ENCODE data around the gene IMP3. TPM values are rescaled to one million over a fixed set of nuclear protein-coding genes. Genes with fewer than 3 reads are reported as not detected.
A peak's percentile ranks its signal among the peaks of the same experiment; 100 is the strongest.

The IMP3 gene
- total RNA-seq, 6 experiments from 2014 or later: 37.7 to 192 (median 44.4) TPM

DNA sequence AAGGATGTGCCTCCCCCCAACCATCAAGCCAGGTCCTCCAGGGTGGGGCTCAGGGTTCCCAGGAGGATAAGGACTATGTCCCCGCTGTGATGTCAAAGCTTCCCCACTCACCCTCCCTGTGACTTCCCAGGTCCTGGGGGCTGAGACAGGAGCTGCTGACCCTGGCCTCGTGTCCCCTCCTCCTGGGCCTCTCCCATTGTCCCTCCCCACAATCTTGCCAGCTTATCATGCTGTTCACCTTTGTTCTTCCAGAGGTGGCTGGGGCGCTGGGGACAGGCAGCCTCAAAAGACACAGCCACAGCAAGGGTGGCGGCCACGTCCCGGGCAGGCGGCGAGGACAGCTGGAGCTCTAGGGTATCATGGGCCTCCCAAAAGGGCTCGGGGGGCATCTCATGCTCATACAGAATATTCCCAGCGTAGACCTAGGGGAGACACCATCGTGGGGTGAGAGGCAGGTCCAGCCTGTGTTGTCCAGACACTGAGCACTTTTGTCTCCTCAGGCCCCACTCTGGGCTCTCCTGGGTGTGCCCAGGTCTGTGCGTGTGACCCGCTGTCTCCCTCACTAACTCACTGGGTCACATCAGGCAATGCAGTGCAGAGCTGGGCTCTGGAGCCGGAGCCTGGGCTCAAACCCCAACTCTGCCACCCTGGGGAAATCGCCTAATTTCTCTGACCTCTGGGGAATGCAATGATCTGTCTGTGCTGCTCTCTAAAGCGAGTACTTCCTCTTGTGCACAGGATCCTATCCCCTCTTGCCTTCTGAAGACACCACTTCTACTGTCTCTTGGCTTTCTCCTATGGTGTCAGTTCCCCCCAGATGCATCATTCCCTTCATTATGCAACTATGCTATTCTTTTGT is 37.7 kb upstream of the IMP3 start:
- Histone ChIP-seq H3K27me3 (no peaks in the 10 kb centered on the region), H3K4me1 (peaks cover 0 to 10% (median 3%) of the 10 kb centered on the region in 4 donors), H3K9me3 (no peaks in the 10 kb centered on the region), H3K27ac (no peak overlapping the region), H3K4me3 (no peak overlapping the region), H3K36me3 (no peaks in the 10 kb centered on the region)
- DNase-seq (no peak), ATAC-seq (no peak)
- intact Hi-C loops (cut with DNase I): no loop called here
- no peak for TF ChIP-seq POLR2A (IDR thresholded peaks at IDR 0.05)
- TF ChIP-seq, protein P1, sequence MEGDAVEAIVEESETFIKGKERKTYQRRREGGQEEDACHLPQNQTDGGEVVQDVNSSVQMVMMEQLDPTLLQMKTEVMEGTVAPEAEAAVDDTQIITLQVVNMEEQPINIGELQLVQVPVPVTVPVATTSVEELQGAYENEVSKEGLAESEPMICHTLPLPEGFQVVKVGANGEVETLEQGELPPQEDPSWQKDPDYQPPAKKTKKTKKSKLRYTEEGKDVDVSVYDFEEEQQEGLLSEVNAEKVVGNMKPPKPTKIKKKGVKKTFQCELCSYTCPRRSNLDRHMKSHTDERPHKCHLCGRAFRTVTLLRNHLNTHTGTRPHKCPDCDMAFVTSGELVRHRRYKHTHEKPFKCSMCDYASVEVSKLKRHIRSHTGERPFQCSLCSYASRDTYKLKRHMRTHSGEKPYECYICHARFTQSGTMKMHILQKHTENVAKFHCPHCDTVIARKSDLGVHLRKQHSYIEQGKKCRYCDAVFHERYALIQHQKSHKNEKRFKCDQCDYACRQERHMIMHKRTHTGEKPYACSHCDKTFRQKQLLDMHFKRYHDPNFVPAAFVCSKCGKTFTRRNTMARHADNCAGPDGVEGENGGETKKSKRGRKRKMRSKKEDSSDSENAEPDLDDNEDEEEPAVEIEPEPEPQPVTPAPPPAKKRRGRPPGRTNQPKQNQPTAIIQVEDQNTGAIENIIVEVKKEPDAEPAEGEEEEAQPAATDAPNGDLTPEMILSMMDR (IDR thresholded peaks at IDR 0.05): no peak
- 81% methylated on average over 8 of the region's 16 CpGs for WGBS (ENCODE audit: insufficient coverage, low coverage, low lambda C conversion rate, missing lambda C conversion rate)

DNA sequence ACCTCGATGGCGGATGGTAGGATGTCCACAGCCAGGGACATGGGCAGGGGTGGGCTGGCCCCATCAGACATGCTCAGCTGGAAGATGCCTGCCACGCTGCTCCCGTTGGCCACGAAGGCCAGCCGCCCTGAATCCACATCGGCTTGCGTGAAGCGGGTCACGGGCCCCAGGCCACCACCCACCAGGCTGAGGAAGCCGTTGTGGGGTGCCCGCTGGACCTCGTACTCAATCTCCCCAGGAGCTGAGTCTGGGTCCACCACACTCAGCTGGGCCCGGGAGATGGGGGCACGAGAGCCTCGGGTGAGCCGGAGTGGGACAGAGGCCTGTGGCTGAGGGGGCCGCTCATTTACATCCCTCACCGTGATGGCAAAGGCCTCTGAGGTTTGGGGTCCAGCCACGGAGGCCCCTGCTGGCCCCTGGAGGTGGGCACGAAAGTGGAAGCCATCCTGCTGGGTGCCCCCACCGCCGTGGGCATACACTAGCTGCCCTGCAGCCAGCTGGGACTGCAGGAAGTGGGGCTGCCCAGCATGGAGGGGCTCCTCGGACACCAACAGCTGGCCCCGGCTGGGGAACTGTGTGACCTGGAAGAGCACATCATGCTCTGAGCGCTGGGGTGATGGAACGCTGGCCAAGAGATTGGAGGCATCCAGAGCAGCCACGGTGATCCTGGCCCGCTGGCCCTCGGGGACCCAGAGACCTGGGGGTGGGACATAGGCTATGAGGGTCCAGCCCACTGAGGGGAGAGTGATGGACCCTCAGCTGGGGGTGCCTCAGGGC is 36.9 kb upstream of the IMP3 start:
- 76% methylated on average over 3 of the region's 30 CpGs for WGBS (ENCODE audit: insufficient coverage, low coverage, low lambda C conversion rate, missing lambda C conversion rate)
- intact Hi-C loops (cut with DNase I): no loop called here
- no peak for ATAC-seq
- DNase-seq: no peak
- Histone ChIP-seq H3K4me1 (peaks cover 0 to 10% (median 0%) of the 10 kb centered on the region in 4 donors), H3K27me3 (no peaks in the 10 kb centered on the region), H3K27ac (no peak overlapping the region), H3K36me3 (no peaks in the 10 kb centered on the region), H3K4me3 (no peak overlapping the region), H3K9me3 (no peaks in the 10 kb centered on the region)
- no peak for TF ChIP-seq POLR2A (IDR thresholded peaks at IDR 0.05)
- TF ChIP-seq, protein P1 (IDR thresholded peaks at IDR 0.05): no peak

DNA sequence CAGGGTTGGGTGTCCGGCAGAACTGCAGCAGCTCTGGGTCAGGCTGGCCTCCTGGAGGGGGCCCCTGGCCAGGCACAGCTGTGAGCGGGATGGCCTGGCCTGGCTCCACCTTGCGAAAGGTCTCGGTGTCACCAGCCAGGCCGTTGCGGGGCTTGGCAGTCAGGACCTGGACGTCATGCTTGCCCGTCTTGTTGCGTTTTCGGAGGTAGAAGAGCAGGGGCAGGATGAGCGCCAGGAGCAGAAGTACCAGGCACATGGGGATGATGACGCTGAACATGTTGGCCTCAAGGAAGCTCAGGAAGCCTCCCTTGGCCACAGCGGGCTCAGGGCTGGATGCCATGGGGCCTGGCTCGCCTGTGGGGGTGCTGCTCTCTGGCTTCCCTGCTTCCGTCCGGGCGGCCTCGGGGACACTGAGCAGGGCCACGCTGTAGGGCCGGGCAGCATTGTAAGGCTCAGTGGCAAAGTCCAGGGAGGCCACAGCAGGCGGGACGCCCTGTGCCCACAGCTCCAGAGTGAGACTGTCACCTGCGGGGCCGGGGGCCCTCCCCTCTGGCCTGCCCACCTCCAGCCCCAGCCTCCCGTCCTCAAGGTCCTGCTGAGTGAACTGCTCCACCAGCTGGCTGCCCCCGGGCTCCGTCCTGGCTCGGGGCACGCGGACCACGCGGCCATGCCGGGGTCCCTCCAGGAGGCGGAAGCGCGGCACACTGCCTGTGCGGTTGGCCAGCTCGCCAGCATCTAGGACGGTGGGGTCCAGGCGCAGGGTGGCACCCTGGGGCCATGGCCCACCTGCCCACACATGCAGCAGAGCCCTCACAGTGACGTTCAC is 35.8 kb upstream of the IMP3 start:
- no peaks in the 10 kb centered on the region for H3K9me3 ChIP-seq
- peaks cover 0 to 10% (median 0%) of the 10 kb centered on the region in 4 donors for H3K4me1 ChIP-seq
- TF ChIP-seq POLR2A (IDR thresholded peaks at IDR 0.05): no peak
- TF ChIP-seq, protein P1 (IDR thresholded peaks at IDR 0.05): no peak
- H3K4me3 ChIP-seq: no peak overlapping the region
- no peaks in the 10 kb centered on the region for H3K27me3 ChIP-seq
- intact Hi-C loops (cut with DNase I): no loop called here
- WGBS (ENCODE audit: insufficient coverage, low coverage, low lambda C conversion rate, missing lambda C conversion rate): 80% methylated on average over 1 of the region's 41 CpGs
- H3K27ac ChIP-seq: no peak overlapping the region
- H3K36me3 ChIP-seq: no peaks in the 10 kb centered on the region
- ATAC-seq (peak; percentile 17 to 41 (median 36)), DNase-seq (no peak)

DNA sequence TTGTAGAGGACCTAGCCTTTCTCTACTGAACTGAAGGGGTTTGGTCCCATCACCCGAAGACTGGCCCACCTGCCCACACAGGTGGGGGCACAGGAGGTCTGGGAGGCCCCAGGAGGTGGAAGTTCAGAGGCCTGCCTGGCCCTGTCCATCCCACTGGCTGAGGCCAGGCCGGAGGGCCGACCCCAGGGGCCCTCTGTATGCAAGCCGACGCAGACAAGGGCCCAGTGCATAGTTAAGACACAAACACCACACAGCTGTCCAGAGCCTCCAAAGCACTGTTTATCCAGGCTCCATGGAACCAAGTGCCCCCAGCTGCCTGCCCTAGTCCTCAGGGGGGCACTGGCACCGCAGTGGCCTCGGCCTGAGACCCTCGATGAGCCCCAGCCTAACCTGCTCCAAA is 34.3 kb upstream of the IMP3 start:
- intact Hi-C loops (cut with DNase I): no loop called here
- no peak overlapping the region for H3K27ac ChIP-seq
- WGBS (ENCODE audit: insufficient coverage, low coverage, low lambda C conversion rate, missing lambda C conversion rate): 80% methylated on average over 1 of the region's 8 CpGs

More for the DNA sequence above, 34.3 kb upstream of the IMP3 start:
- DNase-seq (no peak), ATAC-seq (no peak)
- Histone ChIP-seq H3K4me1 (peaks cover 0 to 10% (median 0%) of the 10 kb centered on the region in 4 donors), H3K27me3 (no peaks in the 10 kb centered on the region), H3K9me3 (no peaks in the 10 kb centered on the region), H3K4me3 (no peak overlapping the region), H3K36me3 (no peaks in the 10 kb centered on the region)
- no peak for TF ChIP-seq POLR2A (IDR thresholded peaks at IDR 0.05)
- TF ChIP-seq, protein P1 (IDR thresholded peaks at IDR 0.05): no peak
